Stimulated activated CD4-positive, alpha-beta T cell treated with anti-CD3 and anti-CD28 coated beads, TNF-alpha, amount 100 ng/mL, for 4 hours (primary cell): Measurements from ENCODE around the gene KRT35.

ENCODE experiments used
- DNase-seq, 3 experiments: peaks; one replicate each; pipeline ENCODE4 v3.0.0-alpha.2; 2020; ENCODE audit warnings: low read depth in 3 of 3

The KRT35 gene

GRCh38 chr17:41490000-41490990 lies 9.3 kb upstream of the KRT35 start:
- no peak for DNase-seq

GRCh38 chr17:41489531-41489930 lies 8.6 kb upstream of the KRT35 start, which contains the start of gene KRT36:
KRT36 (minus strand) TSS chr17:41489910; CDS start chr17:41489864, 46 bp downstream.
- DNase-seq, result no peak

- DNase-seq, result peak in 1 of 3 experiments; percentile 10
These were observed 6.0 kb upstream of the KRT35 start for GRCh38 chr17:41486809-41487530.

GRCh38 chr17:41486316-41486715 lies 5.4 kb upstream of the KRT35 start:
- DNase-seq, result no peak

- DNase-seq, result no peak
These were observed 4.3 kb upstream of the KRT35 start for GRCh38 chr17:41484920-41485904.

GRCh38 chr17:41483991-41484826 lies 3.3 kb upstream of the KRT35 start:
- DNase-seq, result no peak

- DNase-seq, result no peak
These were observed 2.6 kb upstream of the KRT35 start for GRCh38 chr17:41483531-41483930.

GRCh38 chr17:41480581-41480980 lies 370 bp downstream of the KRT35 start:
- DNase-seq, result no peak

GRCh38 chr17:41480136-41480535 lies 815 bp downstream of the KRT35 start:
- no peak for DNase-seq

GRCh38 chr17:41478237-41478636 lies 2.7 kb downstream of the KRT35 start:
- DNase-seq, result no peak

GRCh38 chr17:41476866-41477815 lies 3.8 kb downstream of the KRT35 start:
- DNase-seq, result no peak

GRCh38 chr17:41475421-41475820 lies 5.5 kb downstream of the KRT35 start:
- DNase-seq, result no peak

GRCh38 chr17:41474863-41475262 lies 6.1 kb downstream of the KRT35 start:
- no peak for DNase-seq

- DNase-seq, result no peak
These were observed 12.6 kb downstream of the KRT35 start for GRCh38 chr17:41468346-41468745.

GRCh38 chr17:41467561-41467960 lies 13.4 kb downstream of the KRT35 start:
- DNase-seq, result no peak

GRCh38 chr17:41466988-41467387 lies 14.0 kb downstream of the KRT35 start, which contains the start of gene KRT32:
KRT32 (minus strand) TSS chr17:41467386; CDS start chr17:41467325, 61 bp downstream.
- no peak for DNase-seq

GRCh38 chr17:41464682-41465081 lies 16.3 kb downstream of the KRT35 start:
- no peak for DNase-seq

- DNase-seq, result no peak
These were observed 16.8 kb downstream of the KRT35 start for GRCh38 chr17:41464173-41464572.

GRCh38 chr17:41463746-41464145 lies 17.2 kb downstream of the KRT35 start:
- DNase-seq, result no peak
